Sigmoid colon (tissue), 4 donors: ENCODE data around the gene PRKG1.

Source experiments
- EP300 ChIP-seq, 4 donors: sonication (generic); formaldehyde crosslinking; IDR thresholded peaks; one replicate each; pipeline ENCODE4 v1.6.1; 2017; ENCODE audit warnings: antibody characterized with exemption in 4 of 4
- POLR2A ChIP-seq, 2 donors: fragments of 450-650 bp; IDR thresholded peaks; one replicate each; pipeline ENCODE4 v1.6.1; 2016; ENCODE audit warnings: antibody characterized with exemption in 2 of 2, mild to moderate bottlenecking in 2 of 2, moderate library complexity in 2 of 2

- TF ChIP-seq POLR2A (IDR thresholded peaks at IDR 0.05) (no peak), EP300 (IDR thresholded peaks at IDR 0.05) (no peak)
These were observed 814.0 kb downstream of the PRKG1 start for GRCh38 chr10:51888263-51888662.
